Dendritic cell treated with granulocyte-macrophage colony-stimulating factor and Interleukin-4, amounts not matched to agents 40 ng/mL and 50 ng/mL, for 4 days (primary cell): Measurements from ENCODE around the gene WIZ.

Experiments used
- H3K27ac Mint-ChIP-seq: one replicate; pipeline ENCODE4 v1.8.0; 2022; ENCODE audit warnings: mild to moderate bottlenecking, mixed read lengths
- H3K27me3 Mint-ChIP-seq: one replicate; pipeline ENCODE4 v1.8.0; 2022; ENCODE audit warnings: mild to moderate bottlenecking, mixed read lengths
- H3K36me3 Mint-ChIP-seq: one replicate; pipeline ENCODE4 v1.8.0; 2022; ENCODE audit warnings: low read depth, mixed read lengths
- H3K4me1 Mint-ChIP-seq: one replicate; pipeline ENCODE4 v1.8.0; 2022; ENCODE audit warnings: low read depth, mixed read lengths
- H3K4me3 Mint-ChIP-seq: one replicate; pipeline ENCODE4 v1.8.0; 2022; ENCODE audit warnings: mild to moderate bottlenecking, moderate library complexity, mixed read lengths
- H3K9me3 Mint-ChIP-seq: one replicate; pipeline ENCODE4 v1.8.0; 2022; ENCODE audit warnings: mixed read lengths
- intact Hi-C: fragments of 100-400 bp; cut with micrococcal nuclease; formaldehyde crosslinking; loops from one replicate; pipeline ENCODE4 v1.15.0; 2022

The WIZ gene

GRCh38 chr19:15471639-15472101 lies 21.9 kb upstream of the WIZ start:
- H3K27ac Mint-ChIP-seq, result no peak overlapping the region
- no peak overlapping the region for H3K4me3 Mint-ChIP-seq
- H3K4me1 Mint-ChIP-seq, result peaks cover 33% of the 10 kb centered on the region
- intact Hi-C loops, result no loop called here
- peaks cover 42% of the 10 kb centered on the region for H3K27me3 Mint-ChIP-seq
- no peaks in the 10 kb centered on the region for H3K36me3 Mint-ChIP-seq
- H3K9me3 Mint-ChIP-seq, result no peaks in the 10 kb centered on the region

GRCh38 chr19:15469513-15470297 lies 19.9 kb upstream of the WIZ start:
- H3K27me3 Mint-ChIP-seq, result peaks cover 42% of the 10 kb centered on the region
- H3K36me3 Mint-ChIP-seq, result no peaks in the 10 kb centered on the region
- peaks cover 37% of the 10 kb centered on the region for H3K4me1 Mint-ChIP-seq
- no peaks in the 10 kb centered on the region for H3K9me3 Mint-ChIP-seq
- peak overlapping the region; percentile 85 for H3K4me3 Mint-ChIP-seq
- H3K27ac Mint-ChIP-seq, result peak overlapping the region; percentile 11
- intact Hi-C loops, result no loop called here

GRCh38 chr19:15468675-15469512 lies 19.1 kb upstream of the WIZ start:
- Mint-ChIP-seq H3K9me3 (no peaks in the 10 kb centered on the region), H3K36me3 (no peaks in the 10 kb centered on the region), H3K4me1 (peaks cover 45% of the 10 kb centered on the region), H3K27me3 (peaks cover 42% of the 10 kb centered on the region), H3K4me3 (peak overlapping the region; percentile 85), H3K27ac (peak overlapping the region; percentile 11)
- intact Hi-C loops, result no loop called here

- intact Hi-C loops, result no loop called here
- Mint-ChIP-seq H3K36me3 (no peaks in the 10 kb centered on the region), H3K4me3 (no peak overlapping the region), H3K27ac (peak overlapping the region; percentile 18), H3K27me3 (peaks cover 41% of the 10 kb centered on the region), H3K9me3 (no peaks in the 10 kb centered on the region), H3K4me1 (peaks cover 52% of the 10 kb centered on the region)
Observed at GRCh38 chr19:15467734-15468214, 18.0 kb upstream of the WIZ start.

- Mint-ChIP-seq H3K9me3 (no peaks in the 10 kb centered on the region), H3K36me3 (no peaks in the 10 kb centered on the region), H3K27ac (no peak overlapping the region), H3K4me1 (peaks cover 52% of the 10 kb centered on the region), H3K4me3 (no peak overlapping the region), H3K27me3 (peaks cover 41% of the 10 kb centered on the region)
- intact Hi-C loops, result no loop called here
Observed at GRCh38 chr19:15466851-15467733, 17.3 kb upstream of the WIZ start.

GRCh38 chr19:15464394-15465385 lies 14.9 kb upstream of the WIZ start, which contains the start of gene RASAL3:
Gene RASAL3 (minus strand): TSS chr19:15464544. CDS start chr19:15464358, 186 bp downstream.
- Mint-ChIP-seq H3K4me1 (peaks cover 45% of the 10 kb centered on the region), H3K27ac (peak within 1 kb of the TSS; percentile 90), H3K27me3 (peaks cover 20% of the 10 kb centered on the region), H3K4me3 (peak within 1 kb of the TSS; percentile 83), H3K36me3 (peaks cover 18% of the 10 kb centered on the region), H3K9me3 (no peaks in the 10 kb centered on the region)
- intact Hi-C loops, result no loop called here

- Mint-ChIP-seq H3K27ac (peak overlapping the region; percentile 90), H3K9me3 (no peaks in the 10 kb centered on the region), H3K4me3 (peak overlapping the region; percentile 83), H3K36me3 (peaks cover 20% of the 10 kb centered on the region), H3K27me3 (peaks cover 12% of the 10 kb centered on the region), H3K4me1 (peaks cover 37% of the 10 kb centered on the region)
- intact Hi-C loops, result no loop called here
Observed at GRCh38 chr19:15463861-15464371, 14.2 kb upstream of the WIZ start.

GRCh38 chr19:15461694-15462093 lies 11.9 kb upstream of the WIZ start:
- intact Hi-C loops, result no loop called here
- Mint-ChIP-seq H3K4me3 (no peak overlapping the region), H3K27me3 (no peaks in the 10 kb centered on the region), H3K27ac (no peak overlapping the region), H3K36me3 (peaks cover 36% of the 10 kb centered on the region), H3K9me3 (no peaks in the 10 kb centered on the region), H3K4me1 (peaks cover 20% of the 10 kb centered on the region)

- intact Hi-C loops, result no loop called here
- H3K4me3 Mint-ChIP-seq, result no peak overlapping the region
- no peaks in the 10 kb centered on the region for H3K4me1 Mint-ChIP-seq
- no peaks in the 10 kb centered on the region for H3K27me3 Mint-ChIP-seq
- H3K9me3 Mint-ChIP-seq, result no peaks in the 10 kb centered on the region
- H3K27ac Mint-ChIP-seq, result no peak overlapping the region
- peaks cover 74% of the 10 kb centered on the region for H3K36me3 Mint-ChIP-seq
Observed at GRCh38 chr19:15457701-15458484, 8.1 kb upstream of the WIZ start.

GRCh38 chr19:15456871-15457700 lies 7.3 kb upstream of the WIZ start:
- Mint-ChIP-seq H3K27ac (no peak overlapping the region), H3K36me3 (peaks cover 82% of the 10 kb centered on the region), H3K4me3 (no peak overlapping the region), H3K9me3 (no peaks in the 10 kb centered on the region), H3K4me1 (no peaks in the 10 kb centered on the region), H3K27me3 (no peaks in the 10 kb centered on the region)
- intact Hi-C loops, result no loop called here

GRCh38 chr19:15456441-15456840 lies 6.7 kb upstream of the WIZ start:
- Mint-ChIP-seq H3K9me3 (no peaks in the 10 kb centered on the region), H3K27me3 (no peaks in the 10 kb centered on the region), H3K36me3 (peaks cover 80% of the 10 kb centered on the region), H3K4me1 (no peaks in the 10 kb centered on the region), H3K4me3 (no peak overlapping the region), H3K27ac (no peak overlapping the region)
- intact Hi-C loops, result no loop called here
